ENCODE measurements around the gene DENND5A. TPM values are rescaled to one million over a fixed set of nuclear protein-coding genes. Genes with fewer than 3 reads are reported as not detected.

DENND5A gene
- total RNA-seq, 1 donor from 2014 or later, result 75.3 TPM

- peaks cover 7% of the 10 kb centered on the region for H3K36me3 Mint-ChIP-seq (ENCODE audit: insufficient read depth)
- H3K9me3 Mint-ChIP-seq (ENCODE audit: low read depth), result peaks cover 9% of the 10 kb centered on the region
- no peaks in the 10 kb centered on the region for H3K27me3 Mint-ChIP-seq
- DNase-seq (ENCODE audit: low spot score, unreplicated experiment), result no peak
- TF ChIP-seq CTCF (IDR thresholded peaks at IDR 0.05; ENCODE audit: unreplicated experiment), result no peak
- no peak overlapping the region for H3K4me3 Mint-ChIP-seq (ENCODE audit: low read depth)
- no peak overlapping the region for H3K27ac Mint-ChIP-seq
- peaks cover 3% of the 10 kb centered on the region for H3K4me1 Mint-ChIP-seq (ENCODE audit: low read depth)
Measured at GRCh38 chr11:9126636-9127035, 138.5 kb downstream of the DENND5A start.

- TF ChIP-seq CTCF (IDR thresholded peaks at IDR 0.05; ENCODE audit: unreplicated experiment), result no peak
- DNase-seq (ENCODE audit: low spot score, unreplicated experiment), result no peak
- H3K4me1 Mint-ChIP-seq (ENCODE audit: low read depth), result peaks cover 3% of the 10 kb centered on the region
- H3K27ac Mint-ChIP-seq, result no peak overlapping the region
- H3K9me3 Mint-ChIP-seq (ENCODE audit: low read depth), result peaks cover 9% of the 10 kb centered on the region
- H3K4me3 Mint-ChIP-seq (ENCODE audit: low read depth), result no peak overlapping the region
- peaks cover 7% of the 10 kb centered on the region for H3K36me3 Mint-ChIP-seq (ENCODE audit: insufficient read depth)
- no peaks in the 10 kb centered on the region for H3K27me3 Mint-ChIP-seq
Measured at GRCh38 chr11:9125185-9125886, 139.8 kb downstream of the DENND5A start.

- no peak for DNase-seq (ENCODE audit: low spot score, unreplicated experiment)
- no peaks in the 10 kb centered on the region for H3K27me3 Mint-ChIP-seq
- peaks cover 3% of the 10 kb centered on the region for H3K4me1 Mint-ChIP-seq (ENCODE audit: low read depth)
- peaks cover 7% of the 10 kb centered on the region for H3K36me3 Mint-ChIP-seq (ENCODE audit: insufficient read depth)
- TF ChIP-seq CTCF (IDR thresholded peaks at IDR 0.05; ENCODE audit: unreplicated experiment), result no peak
- H3K27ac Mint-ChIP-seq, result no peak overlapping the region
- H3K4me3 Mint-ChIP-seq (ENCODE audit: low read depth), result no peak overlapping the region
- peaks cover 9% of the 10 kb centered on the region for H3K9me3 Mint-ChIP-seq (ENCODE audit: low read depth)
Measured at GRCh38 chr11:9123595-9124304, 141.4 kb downstream of the DENND5A start.

GRCh38 chr11:9121469-9121796 is 143.7 kb downstream of the DENND5A start:
- H3K9me3 Mint-ChIP-seq (ENCODE audit: low read depth), result no peaks in the 10 kb centered on the region
- no peaks in the 10 kb centered on the region for H3K27me3 Mint-ChIP-seq
- H3K4me3 Mint-ChIP-seq (ENCODE audit: low read depth), result no peak overlapping the region
- no peaks in the 10 kb centered on the region for H3K36me3 Mint-ChIP-seq (ENCODE audit: insufficient read depth)
- TF ChIP-seq CTCF (IDR thresholded peaks at IDR 0.05; ENCODE audit: unreplicated experiment), result no peak
- DNase-seq (ENCODE audit: low spot score, unreplicated experiment), result no peak
- H3K27ac Mint-ChIP-seq, result no peak overlapping the region
- peaks cover 3% of the 10 kb centered on the region for H3K4me1 Mint-ChIP-seq (ENCODE audit: low read depth)

- Mint-ChIP-seq H3K9me3 (ENCODE audit: low read depth) (no peaks in the 10 kb centered on the region), H3K36me3 (ENCODE audit: insufficient read depth) (no peaks in the 10 kb centered on the region), H3K27ac (no peak overlapping the region), H3K4me3 (ENCODE audit: low read depth) (no peak overlapping the region), H3K27me3 (no peaks in the 10 kb centered on the region), H3K4me1 (ENCODE audit: low read depth) (peaks cover 3% of the 10 kb centered on the region)
- no peak for DNase-seq (ENCODE audit: low spot score, unreplicated experiment)
- TF ChIP-seq CTCF (IDR thresholded peaks at IDR 0.05; ENCODE audit: unreplicated experiment), result peak; percentile 50
Measured at GRCh38 chr11:9120664-9121468, 144.3 kb downstream of the DENND5A start.
